H1 (cell line): ENCODE measurements around the gene ARHGEF39. TPM values are rescaled to one million over a fixed set of nuclear protein-coding genes. Genes with fewer than 3 reads are reported as not detected.

Experiments used
- CTCF ChIA-PET: fragments of 300-600 bp; sonication (Branson Sonifier 250); formaldehyde crosslinking; loops from one replicate; lab custom pipeline; 2021; ENCODE audit not compliant: partially characterized antibody; lab: Charles Lee
- POLR2A ChIA-PET: fragments of 300-600 bp; sonication (Branson Sonifier 250); formaldehyde crosslinking; loops from one replicate; lab custom pipeline; 2021; ENCODE audit warnings: inconsistent platforms; ENCODE audit not compliant: partially characterized antibody; lab: Charles Lee
- DNase-seq, 2 experiments: peaks; one replicate each; pipeline versions ENCODE4 v3.0.0 to v3.0.0-alpha.2; 2010 to 2022; ENCODE audit warnings: low spot score in 2 of 2, low read depth in 1 of 2, mixed read lengths in 1 of 2
- FAIRE-seq: peaks from 2 replicates; lab custom pipeline; 2011; peaks lifted over from hg19 to GRCh38; lab: Jason Lieb, UNC
- H2AFZ ChIP-seq: 2 replicates; pipeline ENCODE4 v1.8.1; 2012; ENCODE audit warnings: low read length, inconsistent platforms
- H2AK5ac ChIP-seq: 2 replicates; pipeline ENCODE4 v1.6.1; 2013; ENCODE audit warnings: low read depth, low read length
- H2BK120ac ChIP-seq: replicated peaks from 2 replicates; pipeline ENCODE3; 2013; ENCODE audit warnings: low read depth, low read length, inconsistent platforms
- H2BK12ac ChIP-seq: 2 replicates; pipeline ENCODE4 v1.6.1; 2013; ENCODE audit warnings: low read depth, low read length
- H2BK15ac ChIP-seq: 2 replicates; pipeline ENCODE4 v1.6.1; 2013; ENCODE audit warnings: low read length
- H2BK20ac ChIP-seq: 2 replicates; pipeline ENCODE4 v1.6.1; 2013; ENCODE audit warnings: low read length
- H2BK5ac ChIP-seq: 2 replicates; pipeline ENCODE4 v1.6.1; 2013; ENCODE audit warnings: low read depth, low read length
- H3K14ac ChIP-seq: 2 replicates; pipeline ENCODE4 v1.6.1; 2013; ENCODE audit warnings: inconsistent platforms; ENCODE audit not compliant: insufficient read length
- H3K18ac ChIP-seq: 2 replicates; pipeline ENCODE4 v1.6.1; 2013; ENCODE audit warnings: low read length; ENCODE audit errors: extremely low read depth
- H3K23ac ChIP-seq: 2 replicates; pipeline ENCODE4 v1.6.1; 2013; ENCODE audit warnings: inconsistent platforms; ENCODE audit not compliant: insufficient read length
- H3K23me2 ChIP-seq: 2 replicates; pipeline ENCODE4 v1.6.1; 2013; ENCODE audit warnings: low read depth, low read length
- H3K27ac ChIP-seq: 2 replicates; pipeline ENCODE4 v1.6.1; 2011; ENCODE audit warnings: low read depth, low read length, inconsistent platforms
- H3K27me3 ChIP-seq, 4 experiments: replicated peaks in 1 of 4; 1 replicate in 1 of 4; 2 replicates in 3 of 4; pipeline versions ENCODE4 v1.6.1 to v1.8.1; 2011 to 2013; ENCODE audit warnings: low read length in 3 of 4, mild to moderate bottlenecking in 3 of 4, inconsistent platforms in 2 of 4, mixed read lengths in 2 of 4, moderate library complexity in 1 of 4; ENCODE audit not compliant: control insufficient read depth in 3 of 4, insufficient read depth in 3 of 4; ENCODE audit errors: extremely low read depth in 1 of 4
- H3K36me3 ChIP-seq, 4 experiments: 2 replicates each; pipeline versions ENCODE4 v1.6.1 to v1.8.1; 2011 to 2013; ENCODE audit warnings: mild to moderate bottlenecking in 4 of 4, low read length in 3 of 4, moderate library complexity in 2 of 4, control low read depth in 1 of 4, inconsistent platforms in 1 of 4; ENCODE audit not compliant: insufficient read depth in 4 of 4, control insufficient read depth in 2 of 4
- H3K4ac ChIP-seq: replicated peaks from 2 replicates; pipeline ENCODE3; 2013; ENCODE audit warnings: low read length, low read depth, mixed read lengths, inconsistent platforms; ENCODE audit not compliant: insufficient read length
- H3K4me1 ChIP-seq, 4 experiments: replicated peaks in 1 of 4; 1 replicate in 1 of 4; 2 replicates in 3 of 4; pipeline versions ENCODE4 v1.6.1 to v1.8.1; 2011 to 2013; ENCODE audit warnings: low read length in 3 of 4, inconsistent platforms in 2 of 4, mixed read lengths in 1 of 4; ENCODE audit not compliant: insufficient read depth in 4 of 4, control insufficient read depth in 3 of 4
- H3K4me2 ChIP-seq, 2 experiments: 2 replicates each; pipeline versions ENCODE4 v1.6.1 to v1.8.1; 2011 to 2013; ENCODE audit warnings: low read depth in 2 of 2, low read length in 2 of 2, control low read depth in 1 of 2, inconsistent platforms in 1 of 2, mild to moderate bottlenecking in 1 of 2; ENCODE audit not compliant: insufficient read depth in 1 of 2
- H3K4me3 ChIP-seq, 4 experiments: fragments of 200-600, 300-600 bp in 1 of 4; sonication (generic), shearing (Covaris generic), sonication (Bioruptor Twin) in 1 of 4; 2 replicates each; pipeline versions ENCODE4 v1.5.1 to v1.8.1; 2011 to 2016; ENCODE audit warnings: low read length in 4 of 4, low read depth in 3 of 4, control low read depth in 2 of 4, inconsistent platforms in 2 of 4, mild to moderate bottlenecking in 2 of 4, mixed read lengths in 1 of 4, moderate library complexity in 1 of 4; ENCODE audit not compliant: insufficient read depth in 2 of 4; ENCODE audit errors: extremely low read depth in 1 of 4
- H3K56ac ChIP-seq: replicated peaks from 2 replicates; pipeline ENCODE3; 2013; ENCODE audit warnings: low read depth, mild to moderate bottlenecking, mixed read lengths, low read length, inconsistent platforms; ENCODE audit not compliant: insufficient read length
- H3K79me1 ChIP-seq: 2 replicates; pipeline ENCODE4 v1.6.1; 2013; ENCODE audit warnings: low read depth, low read length, control low read depth
- H3K79me2 ChIP-seq, 2 experiments: 2 replicates each; pipeline versions ENCODE4 v1.6.1 to v1.8.1; 2012 to 2013; ENCODE audit warnings: low read length in 2 of 2, mild to moderate bottlenecking in 2 of 2, inconsistent platforms in 1 of 2; ENCODE audit not compliant: insufficient read depth in 2 of 2, control insufficient read depth in 1 of 2
- H3K9ac ChIP-seq, 4 experiments: replicated peaks in 1 of 4; 1 replicate in 1 of 4; 2 replicates in 3 of 4; pipeline versions ENCODE4 v1.6.1 to v1.8.1; 2011 to 2013; ENCODE audit warnings: low read depth in 3 of 4, low read length in 3 of 4, control low read depth in 2 of 4, mild to moderate bottlenecking in 2 of 4, moderate library complexity in 2 of 4, inconsistent platforms in 1 of 4; ENCODE audit errors: extremely low read depth in 1 of 4
- H3K9me3 ChIP-seq, 2 experiments: 2 replicates each; pipeline versions ENCODE4 v1.6.1 to v1.8.1; 2012 to 2013; ENCODE audit warnings: mild to moderate bottlenecking in 2 of 2, moderate library complexity in 2 of 2, control low read depth in 1 of 2, inconsistent platforms in 1 of 2, low read depth in 1 of 2, low read length in 1 of 2, mixed read lengths in 1 of 2; ENCODE audit not compliant: insufficient read depth in 2 of 2
- H4K20me1 ChIP-seq, 2 experiments: replicated peaks in 1 of 2; 2 replicates each; pipeline versions ENCODE3 to v1.8.1; 2011 to 2013; ENCODE audit warnings: inconsistent platforms in 2 of 2, low read length in 2 of 2, mild to moderate bottlenecking in 1 of 2; ENCODE audit not compliant: insufficient read depth in 2 of 2, control insufficient read depth in 1 of 2
- H4K5ac ChIP-seq: 2 replicates; pipeline ENCODE4 v1.6.1; 2013; ENCODE audit warnings: low read length, low read depth, mixed read lengths, inconsistent platforms; ENCODE audit not compliant: insufficient read length
- H4K8ac ChIP-seq: 2 replicates; pipeline ENCODE4 v1.8.0; 2013; ENCODE audit warnings: mild to moderate bottlenecking, moderate library complexity, low read length, inconsistent platforms; ENCODE audit not compliant: insufficient read depth; ENCODE audit errors: extremely low read depth
- H4K91ac ChIP-seq: replicated peaks from 2 replicates; pipeline ENCODE3; 2013; ENCODE audit warnings: low read length, mixed read lengths, inconsistent platforms; ENCODE audit not compliant: insufficient read length
- BACH1 ChIP-seq: IDR thresholded peaks from 2 replicates; pipeline ENCODE4 v1.6.1; 2012; ENCODE audit warnings: low read length, improper control_type of control experiment
- CHD2 ChIP-seq: IDR thresholded peaks from 2 replicates; pipeline ENCODE4 v1.6.1; 2012; ENCODE audit warnings: low read length, improper control_type of control experiment
- EGR1 ChIP-seq: IDR thresholded peaks from 2 replicates; pipeline ENCODE4 v1.6.1; 2011; ENCODE audit warnings: low read depth, low read length, borderline replicate concordance
- MAFK ChIP-seq: IDR thresholded peaks from 2 replicates; pipeline ENCODE4 v1.6.1; 2012; ENCODE audit warnings: low read depth, mild to moderate bottlenecking, improper control_type of control experiment, low read length
- NANOG ChIP-seq: IDR thresholded peaks from 2 replicates; pipeline ENCODE4 v1.6.1; 2011; ENCODE audit warnings: low read length, low read depth, mild to moderate bottlenecking, inconsistent platforms; ENCODE audit not compliant: insufficient read depth, poor library complexity, severe bottlenecking
- POU5F1 ChIP-seq: IDR thresholded peaks from 2 replicates; pipeline ENCODE4 v1.6.1; 2011; ENCODE audit warnings: low read depth, mild to moderate bottlenecking, low read length, moderate library complexity
- RAD21 ChIP-seq, 2 experiments: IDR thresholded peaks in 1 of 2; conservative IDR thresholded peaks in 1 of 2; 2 replicates each; pipeline ENCODE4 v1.6.1; 2011; ENCODE audit warnings: low read depth in 2 of 2, low read length in 2 of 2, improper control_type of control experiment in 1 of 2, inconsistent platforms in 1 of 2, mild to moderate bottlenecking in 1 of 2, moderate library complexity in 1 of 2
- RFX5 ChIP-seq: IDR thresholded peaks from 2 replicates; pipeline ENCODE4 v1.6.1; 2011; ENCODE audit warnings: low read depth, low read length, improper control_type of control experiment, borderline replicate concordance
- SIX5 ChIP-seq: IDR thresholded peaks from 2 replicates; pipeline ENCODE4 v1.6.1; 2011; ENCODE audit warnings: mild to moderate bottlenecking, low read depth, low read length
- SP2 ChIP-seq: IDR thresholded peaks from 2 replicates; pipeline ENCODE4 v1.6.1; 2012; ENCODE audit warnings: mild to moderate bottlenecking, low read length, inconsistent platforms
- TAF7 ChIP-seq: optimal IDR thresholded peaks from 2 replicates; pipeline ENCODE3; 2011; ENCODE audit warnings: low read depth, mild to moderate bottlenecking, inconsistent platforms, low read length, moderate library complexity, borderline replicate concordance
- YY1 ChIP-seq: IDR thresholded peaks from 2 replicates; pipeline ENCODE4 v1.6.1; 2011; ENCODE audit warnings: low read depth, mild to moderate bottlenecking, low read length
- WGBS, 2 experiments: shearing (Covaris generic) in 1 of 2; methylation state at CpG; one replicate each; pipeline versions ENCODE4 v1.1.6 to v1.1.7; 2013 to 2015; ENCODE audit warnings: low lambda C conversion rate in 2 of 2, mixed read lengths in 2 of 2, inconsistent platforms in 1 of 2, low coverage in 1 of 2, missing lambda C conversion rate in 1 of 2; ENCODE audit not compliant: insufficient replicate concordance in 2 of 2, insufficient coverage in 1 of 2, insufficient read length in 1 of 2; ENCODE audit errors: extremely low coverage in 1 of 2, missing lambda C conversion rate in 1 of 2; 5-methylcytosine and 5-hydroxymethylcytosine counted together
- polyA plus RNA-seq, 7 experiments: library from polyadenylated mRNA; depleted of rRNA in 3 of 7; stranded (reverse) in 5 of 7; unstranded in 2 of 7; fragments of >200 nt in 5 of 7; fragments of 200-250 nt in 2 of 7; gene quantifications; 1 replicate in 5 of 7; 2 replicates in 1 of 7; 4 replicates in 1 of 7; pipeline versions ENCODE4 v1.2.1 to v1.2.3, GENCODE V29; 2011 to 2013; ENCODE audit warnings: missing spikeins in 2 of 7, mixed read lengths in 2 of 7
- total RNA-seq: library from RNA; stranded (reverse); fragmentation: NEBNext Ultra II Directional; extraction: Animal tissue kit (Norgen Biotek cat#: 25700); gene quantifications from 2 replicates; pipeline ENCODE4 v1.2.1, GENCODE V29; 2021

ARHGEF39 gene
- total and polyA plus RNA-seq, 2 of the 8 experiments (the other 6 are each of a cell fraction or from before 2014, with no cell fraction given) = 18.6 to 18.7 TPM

DNA sequence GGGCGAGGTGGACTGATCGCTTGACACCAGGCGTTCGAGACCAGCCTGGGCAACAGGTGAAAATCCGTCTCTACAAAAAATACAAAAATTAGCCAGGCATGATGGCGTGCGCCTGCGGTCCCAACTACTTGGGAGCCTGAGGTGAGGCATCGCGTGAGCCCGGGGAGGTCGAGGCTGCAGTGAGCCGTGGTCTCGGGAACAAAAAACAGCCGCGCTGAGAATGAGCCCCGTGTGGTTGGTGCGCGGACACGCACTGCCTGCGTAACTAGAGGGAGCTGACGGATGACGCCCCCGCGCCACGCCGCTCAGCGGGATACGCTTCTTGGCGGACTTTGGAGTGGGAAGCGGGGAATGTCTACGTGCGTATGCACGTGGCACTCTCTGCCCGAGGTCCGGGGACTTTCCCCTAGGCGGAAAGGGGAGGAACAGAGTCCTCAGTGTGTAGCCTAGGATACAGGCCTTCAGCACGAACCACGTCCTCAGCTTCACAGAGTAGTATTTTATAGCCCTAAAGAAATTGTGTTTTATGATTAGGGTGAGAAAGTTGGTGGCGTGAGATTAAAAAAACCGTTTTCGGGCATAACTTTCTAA, 7.4 kb downstream of the ARHGEF39 start, which contains the start of gene RMRP:
Gene RMRP, minus strand, starts transcription at position 474 of the 591 bp plus-strand sequence.
- no peak within 1 kb of the TSS for H2BK20ac ChIP-seq
- H4K5ac ChIP-seq = peak within 1 kb of the TSS; percentile 96
- H3K79me1 ChIP-seq = peaks cover 2% of the 10 kb centered on the region; the same call in 1 of the 2 replicates
- peak within 1 kb of the TSS; percentile 77 to 92 for H3K4me2 ChIP-seq
- CTCF ChIA-PET = interaction anchor here (0.9 to 15.9 kb wide), 22 partner anchors 8 to 249 kb away, joined by 3 to 347 read pairs (median 6); partner anchors contain the start of genes CA9, CREB3, HRCT1 and SIT1
- H3K23me2 ChIP-seq = peaks cover 10% of the 10 kb centered on the region
- peaks cover 2 to 6% of the 10 kb centered on the region in 2 experiments for H4K20me1 ChIP-seq
- H4K91ac ChIP-seq = peak within 1 kb of the TSS; percentile 77
- H3K9me3 ChIP-seq = no peaks in the 10 kb centered on the region
- peak within 1 kb of the TSS; percentile 10 for H2BK15ac ChIP-seq
- peak within 1 kb of the TSS; percentile 65 to 90 (median 82) for H3K9ac ChIP-seq
- H3K36me3 ChIP-seq = peaks cover 6 to 22% (median 10%) of the 10 kb centered on the region in 4 experiments
- peak within 1 kb of the TSS; percentile 96 for H2AFZ ChIP-seq
- H2BK5ac ChIP-seq = peak within 1 kb of the TSS; percentile 94; the same call in 1 of the 2 replicates
- POLR2A ChIA-PET = interaction anchor here (0.8 to 7.9 kb wide), 24 partner anchors 8 to 585 kb away, joined by 3 to 84 read pairs (median 4); partner anchors contain the start of genes CA9, CREB3, STOML2 and TLN1
- H3K14ac ChIP-seq = no peak within 1 kb of the TSS
- no peak within 1 kb of the TSS for H2BK120ac ChIP-seq
- peak within 1 kb of the TSS; percentile 23 for H2BK12ac ChIP-seq
- 2% methylated on average over 39 of the region's 42 CpGs; no CpG with 5 or more reads in 1 of the 2 experiments for WGBS, 2 experiments
- H3K4ac ChIP-seq = peak within 1 kb of the TSS; percentile 57
- peak within 1 kb of the TSS; percentile 92 for H3K56ac ChIP-seq
- H3K79me2 ChIP-seq = no peaks in the 10 kb centered on the region
- DNase-seq (peak; percentile 96 to 98), FAIRE-seq (peak; percentile 90)
- peaks cover 0 to 2% (median 0%) of the 10 kb centered on the region in 4 experiments; a peak in 4 of 7 replicates for H3K4me1 ChIP-seq
- H3K27ac ChIP-seq = peak within 1 kb of the TSS; percentile 99
- peaks cover 0 to 7% (median 0%) of the 10 kb centered on the region in 4 experiments; a peak in 1 of 7 replicates for H3K27me3 ChIP-seq
- peak within 1 kb of the TSS; percentile 97 for H3K18ac ChIP-seq
- no peak within 1 kb of the TSS for H2AK5ac ChIP-seq
- peak within 1 kb of the TSS; percentile 96 for H4K8ac ChIP-seq
- H3K4me3 ChIP-seq = peak within 1 kb of the TSS; percentile 70 to 92 (median 86)
- H3K23ac ChIP-seq = no peak within 1 kb of the TSS
- peak; percentile 70 for TF ChIP-seq TAF7
- TF ChIP-seq POU5F1 = no peak
- TF ChIP-seq SIX5 = 0 out of 2 replicates have a peak, but pooled peaks have one; percentile 4
- no peak for TF ChIP-seq NANOG
- TF ChIP-seq RFX5 = no peak
- TF ChIP-seq SP2 = no peak
- peak in 1 of 2 experiments; percentile 7; a peak in 2 of 4 replicates for TF ChIP-seq RAD21 (IDR thresholded peaks at IDR 0.05 in 1 of 2, conservative IDR thresholded peaks at IDR 0.05 in 1 of 2; ENCODE audit: low read depth in 2 of 2, low read length in 2 of 2)
- TF ChIP-seq CHD2 = peak; percentile 19; the same call in 1 of the 2 replicates
- TF ChIP-seq BACH1 = peak; percentile 95
- TF ChIP-seq YY1 = no peak; the same call in 1 of the 2 replicates
- TF ChIP-seq EGR1 = peak; percentile 98
- TF ChIP-seq MAFK = peak; percentile 20; the same call in 1 of the 2 replicates
